Stimulated activated CD4-positive, alpha-beta T cell treated with anti-CD3 and anti-CD28 coated beads, Interleukin-2, amount 100 ng/mL, for 4 hours (primary cell): ENCODE data around the gene IFFO2.

ENCODE experiments used
- DNase-seq: peaks from one replicate; pipeline ENCODE4 v3.0.0-alpha.2; 2020; ENCODE audit warnings: low read depth

Gene IFFO2

DNA sequence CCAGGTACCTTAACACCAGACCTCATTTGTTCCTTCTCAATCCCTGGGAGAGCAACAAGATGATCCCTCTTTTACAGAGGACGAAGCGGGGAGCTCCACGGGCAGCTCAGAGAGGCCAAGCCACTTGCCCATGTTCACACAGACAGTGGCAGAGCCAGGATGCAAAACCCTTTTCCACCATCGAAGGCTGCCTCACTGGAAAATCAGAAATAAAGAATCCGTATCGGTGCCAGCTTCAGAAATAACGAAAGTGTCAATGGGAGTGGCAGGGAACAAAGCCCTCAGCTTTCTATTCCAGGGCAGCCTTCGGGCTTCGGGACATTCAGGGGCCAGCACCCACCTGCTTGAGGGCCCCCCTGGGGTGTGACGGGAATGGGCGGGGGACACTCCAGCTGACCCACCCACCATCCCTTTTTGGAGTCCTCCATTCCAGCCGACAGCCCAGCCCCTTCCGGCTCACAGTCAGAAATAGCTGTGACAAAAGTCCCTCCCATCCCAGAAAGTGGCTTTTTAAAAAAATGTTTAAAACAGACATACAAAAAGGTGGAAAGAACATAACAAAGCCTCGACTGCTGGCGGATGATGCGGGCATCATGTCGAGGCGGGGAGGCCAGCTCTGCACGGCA is 6.0 kb downstream of the IFFO2 start:
- DNase-seq = no peak

DNA sequence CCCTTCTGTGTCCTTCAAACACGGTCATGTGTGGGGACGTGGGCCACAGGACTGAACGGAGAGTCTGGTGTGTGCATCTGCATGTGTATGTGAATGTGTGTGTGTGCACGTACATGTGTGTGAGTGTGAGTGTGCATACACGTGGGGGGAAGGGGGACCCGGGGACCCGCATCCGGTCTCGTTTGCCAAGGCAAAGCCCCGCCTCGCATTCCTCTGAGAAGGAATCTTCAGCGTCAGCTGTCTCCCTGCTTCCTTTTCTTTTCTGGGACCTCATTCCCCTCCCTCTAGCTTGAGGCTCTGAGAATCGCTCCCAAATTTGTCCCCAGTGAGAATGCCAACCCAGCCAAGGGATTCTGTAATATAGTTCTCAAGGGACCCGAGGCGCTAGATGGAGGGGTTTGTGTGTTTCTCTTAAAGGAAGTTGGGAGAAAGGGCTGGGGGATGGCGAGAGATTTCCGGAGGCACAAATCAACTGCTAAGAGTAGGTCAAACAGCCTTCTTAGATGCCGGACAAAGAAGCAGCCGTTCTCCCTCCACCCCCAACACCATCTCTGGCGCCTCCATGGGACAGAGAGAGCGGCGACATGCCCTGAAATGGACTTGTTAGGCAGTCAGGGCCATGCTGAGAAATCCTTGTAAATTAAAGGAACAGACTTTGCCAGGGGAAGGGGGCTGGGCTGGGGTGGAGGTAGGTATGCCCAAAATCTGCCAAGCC is 6.6 kb downstream of the IFFO2 start:
- DNase-seq = no peak

DNA sequence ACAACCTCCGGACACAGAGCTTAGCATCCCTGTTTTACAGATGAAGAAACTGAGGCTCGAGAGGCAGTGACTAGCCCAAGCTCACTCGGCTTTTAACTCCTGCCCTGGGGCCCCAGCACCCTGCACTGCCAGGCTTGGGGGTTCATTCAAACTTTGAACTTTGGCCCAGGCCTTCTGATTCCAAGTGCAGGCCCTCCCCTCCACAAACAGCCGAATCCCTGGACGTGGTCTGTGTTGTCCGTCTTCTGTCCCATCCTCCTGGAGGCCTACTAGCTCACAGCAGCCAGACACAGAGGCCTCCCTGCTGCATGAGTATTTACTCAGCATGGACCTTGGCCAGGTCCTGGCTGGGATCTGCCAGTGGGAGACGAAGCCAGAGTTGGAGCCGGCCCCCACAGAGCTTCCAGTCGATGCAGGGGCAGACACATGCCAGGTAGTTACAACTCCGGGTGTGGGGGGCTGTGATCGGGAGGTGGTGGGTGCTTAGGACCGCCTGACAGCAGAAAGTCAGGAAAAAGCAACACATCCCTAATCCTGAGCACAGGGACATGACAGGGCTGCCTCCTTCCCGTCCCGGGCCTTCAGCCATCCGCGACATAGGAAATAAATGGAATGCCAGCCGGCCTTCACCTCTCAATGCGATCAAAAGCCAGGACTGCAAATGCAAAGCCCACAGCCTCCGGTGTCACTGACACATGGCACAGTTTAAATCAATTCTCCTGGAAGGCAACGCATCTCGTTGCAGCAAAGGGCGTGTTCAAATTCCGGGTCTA is 7.4 kb downstream of the IFFO2 start:
- DNase-seq = no peak

DNA sequence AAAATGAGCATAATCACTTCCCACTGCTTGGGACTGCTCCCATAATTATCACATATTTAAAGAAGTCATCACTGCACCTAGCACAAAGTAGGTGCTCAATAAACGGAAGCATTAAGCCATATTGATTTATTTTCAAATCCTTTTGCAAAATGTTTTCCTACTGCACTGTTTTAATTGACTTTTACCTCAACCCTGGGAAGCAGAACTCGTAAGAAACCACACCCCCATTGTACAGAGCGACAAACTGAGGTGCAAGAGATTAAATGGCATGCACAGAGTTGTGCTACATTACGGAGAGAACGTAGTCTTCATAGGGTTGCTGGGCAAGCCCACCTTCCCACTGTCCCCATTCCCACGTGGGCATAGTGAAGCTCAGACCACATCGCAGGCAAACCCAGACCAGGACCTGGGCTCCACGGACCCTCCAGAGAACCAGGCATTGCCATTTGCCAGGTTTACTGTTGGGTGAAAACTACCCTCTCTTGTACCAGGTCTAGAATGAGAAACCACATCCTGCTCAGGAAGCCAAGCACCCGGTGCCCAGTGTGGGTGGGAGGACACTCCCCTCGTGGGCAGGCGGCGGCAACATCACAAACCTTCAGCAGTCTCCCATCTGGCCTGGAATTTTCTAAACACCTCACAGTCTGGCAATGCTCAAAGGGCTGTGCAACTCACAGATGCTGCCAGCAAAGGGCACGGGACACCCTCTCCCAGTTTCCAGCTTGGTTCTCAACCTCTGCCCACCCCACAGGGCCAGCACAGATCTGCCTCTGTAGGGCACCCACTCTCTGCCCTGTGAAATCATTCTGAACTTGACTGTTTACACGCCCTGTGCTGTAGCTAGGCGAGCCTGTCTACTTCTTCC is 8.2 kb downstream of the IFFO2 start:
- DNase-seq = peak; percentile 49

DNA sequence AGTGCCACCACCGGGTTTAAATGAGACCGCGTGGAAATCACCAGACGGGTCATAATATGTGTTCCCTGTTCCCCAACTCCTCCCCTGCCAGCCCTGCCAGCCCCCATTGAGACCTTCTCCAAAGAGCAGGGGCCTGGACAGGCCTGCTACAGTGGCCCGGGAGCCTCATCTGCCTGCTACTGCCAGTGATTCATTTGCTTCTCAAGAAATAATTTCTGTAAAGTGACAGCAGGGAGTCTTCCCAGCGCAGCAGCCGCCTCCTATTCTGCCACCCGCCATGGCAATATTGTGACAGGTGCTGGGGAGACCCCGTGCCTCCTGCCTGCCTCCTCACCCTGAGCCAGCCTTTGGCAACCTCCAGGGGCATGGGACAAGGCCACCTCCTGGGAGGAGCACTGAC is 8.9 kb downstream of the IFFO2 start:
- no peak for DNase-seq

DNA sequence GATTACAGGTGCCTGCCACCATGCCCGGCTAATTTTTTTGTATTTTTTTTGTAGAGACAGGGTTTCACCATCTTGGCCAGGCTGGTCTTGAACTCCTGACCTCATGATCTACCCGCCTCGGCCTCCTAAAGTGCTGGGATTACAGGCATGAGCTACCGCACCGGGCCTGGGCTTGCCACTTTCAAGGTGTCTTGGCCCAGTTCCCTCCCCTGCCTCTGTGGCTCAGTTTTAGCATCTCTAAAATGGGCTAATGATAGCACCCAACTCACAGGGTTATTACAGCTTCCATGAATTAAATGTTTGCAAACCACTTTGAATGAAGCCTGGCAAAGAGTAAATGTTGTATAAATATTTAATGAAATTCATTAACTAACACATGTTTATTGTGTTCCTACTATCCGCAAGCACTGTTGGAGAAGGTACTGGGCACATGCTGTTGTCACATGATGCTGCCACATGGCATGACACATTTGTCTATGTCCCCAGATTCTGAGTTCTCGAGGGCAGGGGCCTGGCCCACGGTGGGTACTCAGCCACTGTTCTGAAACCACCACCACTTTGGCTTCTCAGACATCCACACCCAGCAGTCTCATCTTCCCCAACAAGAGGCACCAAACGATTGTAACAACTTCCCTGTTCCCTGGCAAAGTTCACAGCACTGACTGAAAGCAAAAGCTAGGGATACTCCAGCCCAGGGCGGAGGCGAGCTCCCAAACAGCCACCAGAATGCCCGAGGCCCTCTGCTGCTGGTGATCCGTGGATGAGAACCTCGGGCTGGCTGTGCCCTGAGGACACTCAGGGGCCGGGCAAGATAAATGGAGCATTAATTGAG is 9.7 kb downstream of the IFFO2 start:
- DNase-seq = no peak

DNA sequence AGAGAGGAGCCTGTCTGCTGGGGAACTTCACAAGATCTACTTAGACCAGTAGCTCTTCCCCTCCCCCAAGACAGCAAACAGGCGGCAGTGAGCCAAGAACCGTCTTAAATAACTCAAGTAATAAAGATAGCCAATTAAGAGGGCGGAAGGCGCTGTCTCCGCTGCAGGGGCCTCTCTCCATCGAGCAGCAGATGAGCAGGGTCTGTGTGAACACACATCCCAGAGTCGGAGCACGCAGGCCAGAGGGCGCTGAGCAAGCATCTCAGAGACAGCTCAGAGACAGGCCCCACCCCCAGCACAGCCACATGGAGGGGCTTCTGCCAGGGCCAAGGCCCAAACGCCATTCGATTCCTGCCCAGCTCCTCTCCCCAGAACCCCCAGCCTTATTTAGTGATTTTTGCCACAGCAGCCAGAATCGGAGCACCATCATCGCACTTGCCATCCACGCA is 11.1 kb downstream of the IFFO2 start:
- DNase-seq = no peak

DNA sequence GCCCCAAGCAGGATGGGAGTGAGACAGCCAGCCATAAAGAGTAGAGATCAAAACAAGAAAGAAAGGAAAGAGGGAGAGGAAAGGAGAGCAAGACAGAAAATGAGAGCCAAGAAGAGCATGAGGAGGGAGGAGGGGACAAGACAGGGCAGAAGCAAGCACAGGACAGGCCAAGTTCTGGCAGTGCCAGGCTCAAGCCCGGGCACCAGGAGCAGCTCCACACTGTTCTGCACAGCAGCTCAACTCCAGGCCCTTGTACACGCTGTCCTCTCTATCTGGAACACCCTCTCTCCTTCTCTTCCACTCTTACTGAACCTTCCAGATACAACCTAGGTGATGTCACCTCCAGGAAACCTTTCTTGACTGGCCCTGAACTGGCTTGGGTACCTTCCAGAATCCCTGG is 11.7 kb downstream of the IFFO2 start:
- DNase-seq = no peak

DNA sequence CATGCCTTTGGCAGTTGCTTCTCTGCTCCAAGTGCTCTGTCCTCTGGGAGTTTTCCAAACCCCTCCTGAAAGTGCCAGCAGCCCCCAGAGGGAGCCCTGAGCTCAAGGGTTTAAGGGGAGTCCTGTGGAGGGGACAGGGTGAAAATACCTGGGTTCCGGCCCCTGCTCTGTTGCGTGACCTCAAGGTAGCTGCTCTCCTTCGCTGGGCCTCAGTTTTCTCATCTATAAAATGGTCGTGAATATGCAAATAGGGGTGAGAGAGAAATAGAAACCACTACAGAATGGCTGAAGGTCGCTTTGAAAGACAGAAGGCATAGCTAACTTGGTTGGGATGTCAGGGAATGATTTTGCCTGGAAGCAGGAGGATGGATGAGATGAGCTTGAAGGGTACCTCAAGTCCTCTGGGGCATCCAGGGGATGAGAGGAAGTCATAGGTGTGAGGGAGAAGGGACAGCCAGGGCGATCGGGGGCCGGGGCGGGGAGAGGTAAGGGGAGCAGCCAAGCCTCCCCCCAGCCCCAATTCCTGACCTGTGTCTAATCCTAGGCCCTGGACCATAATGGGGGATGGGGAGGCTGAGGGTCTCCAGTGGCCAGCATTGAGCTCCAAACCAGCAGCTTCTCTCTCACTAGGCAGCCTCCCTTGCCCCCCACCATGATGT is 12.4 kb downstream of the IFFO2 start:
- no peak for DNase-seq

DNA sequence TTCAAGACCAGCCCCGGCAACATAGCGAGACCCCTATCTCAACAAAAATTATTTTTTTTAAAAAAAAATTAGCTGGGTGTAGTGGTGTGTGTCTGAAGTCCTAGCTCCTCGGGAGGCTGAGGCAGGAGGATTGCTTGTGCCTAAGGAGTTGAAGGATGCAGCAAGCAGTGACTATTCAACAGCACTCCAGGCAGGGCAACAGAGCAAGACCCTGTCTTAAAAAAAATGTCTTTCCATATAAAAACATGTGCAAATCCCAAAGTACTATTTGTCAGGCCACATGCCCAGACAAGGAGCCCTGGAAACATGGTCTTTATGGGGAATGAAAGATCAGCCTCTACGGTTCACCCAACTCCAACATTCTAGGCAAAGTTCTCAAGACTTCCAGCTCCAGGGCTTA is 13.3 kb downstream of the IFFO2 start:
- no peak for DNase-seq

DNA sequence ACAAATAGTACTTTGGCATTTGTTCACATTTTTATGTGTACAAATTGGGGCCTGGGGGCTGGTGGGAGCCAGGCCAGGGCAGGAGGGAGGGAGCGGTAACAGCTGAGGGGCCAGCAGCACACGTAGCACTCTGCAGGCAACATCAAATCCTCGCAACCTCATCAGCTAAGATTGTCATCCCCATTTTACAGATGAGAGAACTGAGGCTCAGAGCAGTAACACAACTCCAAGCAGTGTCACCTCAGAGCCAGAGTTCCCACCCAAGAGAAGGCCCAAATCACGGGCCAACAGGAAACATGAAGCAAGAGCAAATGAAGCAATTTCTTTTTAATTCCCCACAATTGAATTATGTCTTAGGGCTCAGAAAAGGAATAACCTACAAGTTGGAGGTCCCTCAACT is 14.1 kb downstream of the IFFO2 start:
- DNase-seq = no peak

DNA sequence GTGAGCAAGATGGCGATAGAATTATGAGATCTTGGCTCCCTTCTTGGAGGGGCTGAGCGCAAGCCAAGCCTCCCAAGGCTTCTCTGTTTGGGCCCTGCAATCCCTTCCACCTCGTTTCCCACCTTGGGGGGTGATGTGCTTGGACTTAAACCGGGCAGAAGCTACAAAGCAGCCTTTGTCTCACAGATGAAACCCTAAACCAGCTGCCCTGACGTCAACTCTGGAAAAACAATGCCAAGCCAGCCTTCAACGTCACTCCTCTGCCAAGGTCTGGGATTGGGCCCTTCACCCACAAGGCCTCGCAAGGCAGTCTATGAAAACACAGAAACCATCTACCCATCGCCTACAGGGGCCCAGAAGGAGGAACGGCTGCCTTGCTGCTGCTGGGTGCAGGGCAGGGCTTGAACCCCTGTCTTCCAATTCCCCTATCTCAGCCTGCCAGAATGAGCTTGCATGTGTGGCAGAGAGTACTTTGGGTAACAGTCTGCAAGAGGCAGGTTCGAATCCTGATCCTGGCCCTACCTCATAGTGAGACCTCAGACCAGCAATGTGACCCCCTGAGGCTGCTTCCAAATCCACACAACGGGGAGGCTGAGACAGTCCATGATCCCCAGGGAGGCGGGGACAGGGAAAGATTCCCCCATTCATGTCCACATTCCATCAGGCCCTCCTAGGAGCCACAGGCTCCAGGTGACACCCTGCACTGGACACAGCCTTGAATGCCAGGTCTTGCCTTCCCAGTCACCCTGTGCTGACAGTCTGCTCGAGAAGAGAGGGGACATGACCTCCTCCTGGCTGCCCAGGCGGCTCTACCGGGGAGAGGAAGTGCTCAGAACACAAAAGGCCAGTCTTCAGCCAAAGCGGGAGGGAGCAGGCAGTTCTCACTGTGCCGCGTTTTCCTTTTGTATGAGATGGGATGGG is 15.0 kb downstream of the IFFO2 start:
- DNase-seq = no peak

DNA sequence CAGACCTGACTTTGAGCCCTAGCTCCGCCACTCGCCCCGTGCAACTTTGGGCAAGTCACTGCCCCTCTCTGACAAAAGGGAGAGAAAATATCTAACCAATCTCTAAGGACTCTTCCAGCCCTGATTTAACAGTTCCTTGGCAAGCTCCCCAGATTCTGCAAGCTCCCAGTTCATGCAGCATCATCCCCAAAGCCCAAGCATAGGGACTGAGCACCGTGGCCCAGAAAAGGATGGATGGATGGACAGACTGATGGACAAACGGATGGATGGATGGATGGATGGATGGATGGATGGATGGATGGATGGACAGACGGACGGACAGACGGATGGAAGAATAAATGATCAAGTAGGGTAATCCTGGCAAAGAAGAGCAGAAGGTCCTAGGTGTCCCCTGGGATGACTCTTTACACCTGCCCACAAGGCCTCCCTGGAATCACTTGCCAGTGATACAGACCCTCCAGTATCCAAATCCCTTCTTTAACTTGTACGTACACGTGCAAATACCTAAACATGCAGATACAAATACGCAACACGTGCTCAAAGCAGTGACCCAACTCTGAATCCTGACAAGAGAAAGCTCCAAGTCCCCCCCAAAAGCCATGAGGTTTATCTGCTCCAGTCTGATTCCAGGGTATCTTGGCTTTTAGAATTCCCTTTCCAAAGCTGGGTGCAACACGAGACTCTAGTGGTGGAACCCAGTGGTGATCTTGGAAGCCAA is 16.0 kb downstream of the IFFO2 start:
- no peak for DNase-seq

DNA sequence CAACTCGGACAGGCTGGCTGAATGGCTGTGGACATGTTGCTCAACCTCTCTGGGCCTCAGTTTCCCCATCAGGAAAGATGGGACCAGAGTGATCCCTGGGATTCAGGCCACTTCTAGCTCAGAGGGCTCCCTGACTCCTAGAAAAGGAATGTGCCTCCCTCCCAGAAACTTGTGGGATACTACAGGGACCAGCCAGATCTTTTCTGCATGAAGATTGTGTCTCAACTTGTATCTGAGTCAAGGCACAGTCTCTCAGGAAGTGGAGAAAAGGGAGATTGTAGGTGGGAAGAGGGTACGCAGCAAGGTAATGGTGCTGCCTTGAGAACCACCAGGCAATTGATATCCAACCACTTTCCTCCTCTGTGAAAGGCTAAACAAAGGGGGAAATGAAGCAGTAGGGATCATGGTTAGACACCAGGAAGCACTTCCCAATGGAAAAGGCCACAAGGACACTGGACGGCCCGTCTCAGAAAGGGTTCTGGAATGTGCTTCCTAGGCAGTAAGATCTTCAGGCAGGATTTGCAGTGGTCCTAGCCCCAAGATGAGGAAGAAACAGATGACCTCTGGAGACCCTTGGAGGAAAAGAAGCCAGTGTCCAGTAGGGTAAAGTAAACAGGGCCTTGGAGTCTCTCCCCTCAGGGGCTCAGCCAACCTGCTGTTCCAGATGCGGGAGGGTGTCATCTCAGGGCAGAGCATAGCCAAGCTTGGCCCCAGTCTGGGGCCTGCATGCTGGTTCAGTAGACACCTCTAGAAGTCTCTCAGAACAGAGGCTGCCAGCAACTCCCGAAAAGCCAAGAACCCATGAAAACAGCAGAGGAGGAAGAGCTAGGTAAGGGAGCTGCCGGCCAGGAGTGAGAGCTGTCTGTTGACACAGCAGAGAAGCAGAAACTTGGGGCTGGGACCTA is 16.8 kb downstream of the IFFO2 start:
- no peak for DNase-seq

DNA sequence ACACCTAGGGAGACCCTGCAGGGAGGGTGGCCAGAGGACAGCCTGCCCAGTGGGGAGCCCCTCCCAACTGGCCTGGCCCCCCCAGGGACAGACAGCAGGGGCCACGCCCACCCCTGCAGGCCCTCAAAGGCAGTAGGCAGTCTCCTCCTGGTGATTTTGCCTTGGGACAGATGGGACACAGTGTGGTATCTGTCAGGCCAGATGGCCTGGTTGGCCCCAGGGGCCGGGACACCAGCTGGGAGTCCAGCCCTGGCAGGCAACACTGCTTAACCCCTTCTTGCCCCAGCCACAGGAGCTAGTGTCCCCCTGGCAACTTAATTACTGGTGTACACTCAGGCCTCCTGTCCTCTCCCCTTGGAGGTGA is 17.8 kb downstream of the IFFO2 start:
- no peak for DNase-seq

DNA sequence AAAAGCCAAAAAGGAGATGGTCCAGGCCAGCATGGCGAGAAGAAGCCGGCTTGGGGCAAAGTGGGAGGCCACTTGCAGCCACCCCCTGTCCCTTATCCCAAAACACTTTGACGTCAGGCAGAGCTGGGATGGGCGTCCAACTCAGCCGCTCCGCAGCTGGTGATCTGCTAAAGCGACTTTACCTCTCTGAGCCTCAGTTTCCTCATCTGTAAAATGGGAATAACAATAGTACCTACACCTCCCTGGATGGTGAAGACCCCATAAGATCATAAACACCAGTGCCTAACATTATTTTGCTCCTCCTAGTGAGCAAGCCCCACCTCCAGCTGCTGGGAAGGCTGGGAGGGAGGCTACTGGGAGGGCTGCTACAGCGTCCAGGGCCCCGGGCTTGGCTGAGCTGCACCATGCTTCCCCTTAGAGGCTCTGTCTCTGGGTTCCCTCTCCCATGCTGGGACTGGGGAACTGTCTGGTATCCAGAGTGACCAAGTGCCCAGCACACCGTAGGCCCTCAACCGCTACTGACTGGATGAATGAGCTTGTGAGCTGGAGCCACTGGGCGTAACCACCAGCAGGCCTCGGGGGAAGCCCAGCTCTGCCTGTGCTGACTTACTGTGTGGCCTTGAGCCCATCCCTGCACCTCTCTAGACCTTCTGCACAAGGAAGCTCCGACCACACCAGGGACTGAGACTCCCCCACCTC is 18.3 kb downstream of the IFFO2 start:
- no peak for DNase-seq

DNA sequence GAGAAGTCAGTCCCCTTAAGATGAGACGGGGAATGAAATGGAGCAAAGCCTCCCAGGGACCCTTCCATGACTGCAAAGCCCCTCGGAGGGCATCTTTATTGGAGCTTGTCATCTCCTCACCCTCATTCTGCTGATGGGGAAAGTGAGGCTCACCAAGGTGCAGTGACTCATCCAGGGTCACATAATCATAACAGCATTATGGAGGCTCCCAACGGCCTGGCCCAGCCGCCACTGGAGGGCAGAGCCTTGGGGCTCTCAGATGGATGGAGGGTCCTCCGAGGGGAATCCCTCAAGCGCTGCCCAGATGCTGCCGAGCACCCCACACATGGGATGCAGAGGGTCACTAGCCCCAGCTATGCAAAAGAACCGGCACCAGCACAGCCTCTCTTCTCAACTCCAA is 18.9 kb downstream of the IFFO2 start:
- DNase-seq = no peak
